ENCODE data around the gene RAB40B. TPM values are rescaled to one million over a fixed set of nuclear protein-coding genes. Genes with fewer than 3 reads are reported as not detected.
"Not testable (repeated sequence)": the region's sequence is repeated elsewhere in the genome, so short reads cannot be mapped to it uniquely, and the experiment has no call there.

RAB40B gene
- polyA plus RNA-seq (2011; rRNA removed) (4.9 and 9.4 TPM in 2 replicates), polyA minus RNA-seq (2011; rRNA and poly(A)+ RNA removed) (1.4 and 1.6 TPM in 2 replicates)

GRCh38 chr17:82698065-82698973, at the start of gene RAB40B:
RAB40B (minus strand) TSS chr17:82698698; CDS start chr17:82698596, 102 bp downstream.
- ChIA-PET CTCF (interaction anchor here (0.6 to 0.7 kb wide), 2 partner anchors 18 to 77 kb away, joined by 3 to 5 read pairs; partner anchors contain the start of gene FN3KRP), POLR2A (interaction anchor here (0.5 kb wide), 1 partner anchor 162 kb away, joined by 7 read pairs; no protein-coding TSS in a partner anchor)
- peak within 1 kb of the TSS; percentile 77 for H3K4me3 ChIP-seq (ENCODE audit: low read depth, low read length)
- DNase-seq (ENCODE audit: low read depth), result peak; percentile 90
- H3K36me3 ChIP-seq (ENCODE audit: control insufficient read depth, insufficient read depth, low read length), result no peaks in the 10 kb centered on the region
- peaks cover 2% of the 10 kb centered on the region; the same call in 1 of the 2 replicates for H3K27me3 ChIP-seq (ENCODE audit: control insufficient read depth, insufficient read depth, low read length)
- TF ChIP-seq, protein P1, sequence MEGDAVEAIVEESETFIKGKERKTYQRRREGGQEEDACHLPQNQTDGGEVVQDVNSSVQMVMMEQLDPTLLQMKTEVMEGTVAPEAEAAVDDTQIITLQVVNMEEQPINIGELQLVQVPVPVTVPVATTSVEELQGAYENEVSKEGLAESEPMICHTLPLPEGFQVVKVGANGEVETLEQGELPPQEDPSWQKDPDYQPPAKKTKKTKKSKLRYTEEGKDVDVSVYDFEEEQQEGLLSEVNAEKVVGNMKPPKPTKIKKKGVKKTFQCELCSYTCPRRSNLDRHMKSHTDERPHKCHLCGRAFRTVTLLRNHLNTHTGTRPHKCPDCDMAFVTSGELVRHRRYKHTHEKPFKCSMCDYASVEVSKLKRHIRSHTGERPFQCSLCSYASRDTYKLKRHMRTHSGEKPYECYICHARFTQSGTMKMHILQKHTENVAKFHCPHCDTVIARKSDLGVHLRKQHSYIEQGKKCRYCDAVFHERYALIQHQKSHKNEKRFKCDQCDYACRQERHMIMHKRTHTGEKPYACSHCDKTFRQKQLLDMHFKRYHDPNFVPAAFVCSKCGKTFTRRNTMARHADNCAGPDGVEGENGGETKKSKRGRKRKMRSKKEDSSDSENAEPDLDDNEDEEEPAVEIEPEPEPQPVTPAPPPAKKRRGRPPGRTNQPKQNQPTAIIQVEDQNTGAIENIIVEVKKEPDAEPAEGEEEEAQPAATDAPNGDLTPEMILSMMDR (IDR thresholded peaks at IDR 0.05; ENCODE audit: insufficient read depth, low read depth, low read length), result no peak

- no peak overlapping the region for H3K4me3 ChIP-seq (ENCODE audit: low read depth, low read length)
- TF ChIP-seq, protein P1 (IDR thresholded peaks at IDR 0.05; ENCODE audit: insufficient read depth, low read depth, low read length), result no peak
- ChIA-PET POLR2A (no interaction called here), CTCF (no interaction called here)
- H3K27me3 ChIP-seq (ENCODE audit: control insufficient read depth, insufficient read depth, low read length), result no peaks in the 10 kb centered on the region
- DNase-seq (ENCODE audit: low read depth), result no peak
- H3K36me3 ChIP-seq (ENCODE audit: control insufficient read depth, insufficient read depth, low read length), result peaks cover 8% of the 10 kb centered on the region
Observed at GRCh38 chr17:82745524-82745923, 47.0 kb upstream of the RAB40B start.

DNA sequence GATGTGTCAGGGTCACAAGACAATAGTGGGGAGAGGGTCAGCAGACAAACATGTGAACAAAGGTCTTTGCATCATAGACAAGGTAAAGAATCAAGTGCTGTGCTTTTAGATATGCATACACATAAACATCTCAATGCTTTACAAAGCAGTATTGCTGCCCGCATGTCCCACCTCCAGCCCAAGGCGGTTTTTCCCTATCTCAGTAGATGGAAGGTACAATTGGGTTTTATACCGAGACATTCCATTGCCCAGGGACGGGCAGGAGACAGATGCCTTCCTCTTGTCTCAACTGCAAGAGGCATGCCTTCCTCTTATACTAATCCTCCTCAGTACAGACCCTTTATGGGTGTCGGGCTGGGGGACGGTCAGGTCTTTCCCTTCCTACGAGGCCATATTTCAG, 46.2 kb upstream of the RAB40B start:
- H3K36me3 ChIP-seq (ENCODE audit: control insufficient read depth, insufficient read depth, low read length); POLR2A ChIA-PET; H3K27me3 ChIP-seq (ENCODE audit: control insufficient read depth, insufficient read depth, low read length); H3K4me3 ChIP-seq (ENCODE audit: low read depth, low read length); CTCF ChIA-PET; DNase-seq (ENCODE audit: low read depth): not testable (repeated sequence)

- Histone ChIP-seq H3K27me3 (ENCODE audit: control insufficient read depth, insufficient read depth, low read length) (no peaks in the 10 kb centered on the region), H3K36me3 (ENCODE audit: control insufficient read depth, insufficient read depth, low read length) (peaks cover 8% of the 10 kb centered on the region), H3K4me3 (ENCODE audit: low read depth, low read length) (no peak overlapping the region)
- DNase-seq (ENCODE audit: low read depth), result no peak
- CTCF ChIA-PET, result interaction anchor here (0.5 kb wide), 1 partner anchor 121 kb away, joined by 4 read pairs; no protein-coding TSS in a partner anchor
- TF ChIP-seq, protein P1 (IDR thresholded peaks at IDR 0.05; ENCODE audit: insufficient read depth, low read depth, low read length), result no peak
- POLR2A ChIA-PET, result no interaction called here
Observed at GRCh38 chr17:82743344-82744219, 45.1 kb upstream of the RAB40B start.

DNA sequence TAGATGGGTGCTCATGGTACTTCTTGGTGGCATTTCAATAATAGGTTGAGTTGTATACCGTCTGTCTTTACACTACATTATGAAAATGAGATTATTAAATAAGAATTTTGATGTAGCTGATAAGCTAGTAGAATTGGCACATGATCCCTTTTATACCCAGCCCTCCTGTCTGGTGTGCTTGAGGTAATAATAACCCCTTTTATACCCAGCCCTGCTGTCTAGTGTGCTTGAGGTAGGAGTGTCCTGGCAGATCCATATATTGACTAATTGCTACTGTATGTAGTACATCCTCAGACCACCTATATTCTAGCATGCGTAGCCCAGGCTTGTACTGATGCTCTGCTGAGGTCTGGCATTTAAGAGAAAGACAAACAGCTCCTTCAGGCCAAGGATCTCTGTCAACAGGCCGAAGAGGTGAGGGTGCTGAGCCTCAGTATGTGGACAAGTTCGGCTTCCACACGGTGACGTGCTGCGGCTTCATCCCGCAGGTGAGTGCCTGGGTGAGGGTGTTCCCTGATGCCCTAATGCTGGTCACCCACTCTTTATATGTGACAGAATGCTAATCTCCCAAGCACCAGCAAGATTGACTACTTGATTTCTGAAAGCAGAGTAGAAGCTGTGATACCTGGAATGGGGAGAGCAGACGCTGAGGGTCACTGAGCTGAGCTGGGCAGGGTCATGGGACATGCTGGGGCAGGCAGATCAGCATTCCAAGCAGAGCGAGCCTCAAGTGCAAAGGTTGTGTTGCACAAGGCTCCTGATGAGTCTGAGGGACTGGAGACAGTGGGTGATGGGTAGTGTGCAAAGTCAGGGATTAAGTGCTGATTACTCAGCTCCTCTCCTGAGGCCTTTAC, 42.6 kb upstream of the RAB40B start:
- no peak overlapping the region for H3K4me3 ChIP-seq (ENCODE audit: low read depth, low read length)
- DNase-seq (ENCODE audit: low read depth), result no peak

More for the DNA sequence above, 42.6 kb upstream of the RAB40B start:
- Histone ChIP-seq H3K27me3 (ENCODE audit: control insufficient read depth, insufficient read depth, low read length) (no peaks in the 10 kb centered on the region), H3K36me3 (ENCODE audit: control insufficient read depth, insufficient read depth, low read length) (peaks cover 8% of the 10 kb centered on the region)
- POLR2A ChIA-PET, result no interaction called here
- CTCF ChIA-PET, result no interaction called here
- TF ChIP-seq, protein P1 (IDR thresholded peaks at IDR 0.05; ENCODE audit: insufficient read depth, low read depth, low read length), result no peak
